ENCODE measurements around the gene ATRIP.

ATRIP gene

DNA sequence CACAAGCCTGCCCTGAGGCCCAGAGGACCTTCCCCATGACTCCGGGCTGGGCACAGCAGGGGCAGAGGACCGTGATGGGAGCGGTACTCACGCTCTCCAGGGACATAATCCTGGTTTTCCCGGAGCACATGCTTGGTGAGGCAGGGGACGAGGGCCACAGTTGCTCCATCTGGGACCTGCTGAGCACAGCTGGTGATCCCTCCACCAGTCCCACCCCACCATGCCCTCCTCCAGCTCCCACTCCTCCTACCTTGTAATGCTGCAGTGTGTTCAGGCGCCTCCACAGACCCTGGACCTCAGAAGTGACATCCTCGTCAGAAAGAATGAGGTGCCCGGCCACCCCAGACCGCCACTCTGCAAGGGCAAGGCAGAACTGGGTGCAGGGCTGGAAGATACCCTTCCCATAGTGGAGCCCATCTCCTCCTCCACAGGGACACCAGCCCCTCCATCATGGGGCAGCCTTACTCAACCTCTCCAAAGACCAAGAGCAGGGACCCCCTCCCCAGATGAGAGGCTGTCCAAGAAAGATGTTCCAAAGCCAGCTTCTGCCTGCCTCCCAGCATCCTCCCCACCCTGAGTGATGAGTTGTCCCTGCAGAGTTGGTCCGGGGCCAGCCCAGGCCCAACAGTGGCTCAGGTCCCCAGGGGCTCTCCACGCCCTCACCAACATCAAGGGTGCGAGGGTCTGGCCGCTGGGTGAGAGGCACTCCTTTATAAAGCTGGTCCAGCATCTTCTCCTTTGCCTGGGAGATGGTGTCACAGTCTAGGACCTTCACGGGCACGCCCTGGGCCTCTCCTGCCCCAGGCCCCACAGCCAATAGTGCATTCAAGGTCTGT lies 36.1 kb upstream of the ATRIP start:
- DNase-seq, result no peak

DNA sequence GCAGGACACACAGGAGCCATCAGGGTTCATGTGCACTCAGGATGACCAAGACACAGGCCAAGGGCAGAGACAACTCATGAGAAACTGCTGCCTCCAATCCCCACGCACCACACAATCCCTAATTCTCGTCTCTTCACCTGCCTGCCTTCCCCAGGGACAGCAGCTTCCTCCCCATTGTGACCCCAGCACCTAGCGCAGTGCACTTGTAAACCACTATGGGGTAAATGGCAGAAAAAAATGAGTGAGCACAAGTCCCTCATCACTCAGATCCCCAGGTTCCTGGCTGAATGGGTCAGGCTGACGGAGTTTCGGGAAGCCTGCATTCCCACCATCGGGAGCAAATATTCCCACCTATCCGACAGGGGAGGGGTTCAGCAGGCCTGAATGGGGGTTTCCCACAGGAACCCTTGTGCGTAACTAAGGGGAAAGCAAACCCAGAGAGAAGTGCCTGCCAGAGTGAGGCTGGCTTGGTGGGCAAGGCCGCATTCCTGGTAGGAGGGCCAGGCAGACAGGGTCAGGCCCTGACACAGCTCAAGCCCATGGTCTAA lies 35.4 kb upstream of the ATRIP start:
- DNase-seq, result no peak

DNA sequence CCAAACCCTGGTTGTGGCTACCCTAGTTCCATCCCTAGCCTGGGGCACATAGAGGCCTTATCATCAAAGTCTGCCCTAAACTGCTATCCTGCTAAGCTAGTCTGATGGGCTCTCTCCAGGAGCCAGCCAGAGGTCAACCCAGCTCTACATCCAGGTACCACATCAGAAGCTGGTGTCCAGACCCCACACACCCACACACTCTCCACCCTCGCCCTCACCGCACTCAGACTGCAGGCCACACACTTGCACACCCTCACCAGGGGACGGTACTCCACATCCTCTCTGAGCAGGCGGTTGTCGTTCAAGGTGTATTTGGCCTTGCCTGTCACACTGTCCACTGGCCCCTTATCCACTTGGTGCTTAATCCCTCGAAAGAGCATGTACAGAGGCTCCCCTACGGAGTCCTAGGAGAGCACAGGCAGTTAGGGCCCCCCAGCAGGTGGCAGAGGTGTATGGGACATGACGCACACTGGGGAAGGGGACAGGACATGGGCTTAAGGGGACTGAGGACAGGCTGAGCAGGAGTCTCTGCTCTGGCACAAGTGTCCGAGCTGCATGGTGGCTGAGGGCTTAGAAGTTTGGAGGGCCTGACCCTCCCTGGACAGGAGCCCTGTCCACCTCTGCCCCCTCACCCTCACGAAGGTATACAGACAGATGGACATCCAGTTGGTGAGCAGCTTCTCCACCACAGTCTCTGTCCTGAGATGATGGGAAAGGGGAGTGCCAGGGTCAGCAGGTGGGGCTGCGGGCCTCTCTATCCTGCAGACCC lies 34.7 kb upstream of the ATRIP start:
- no peak for DNase-seq

GRCh38 chr3:48412375-48413001 lies 34.0 kb upstream of the ATRIP start:
- DNase-seq, result no peak

DNA sequence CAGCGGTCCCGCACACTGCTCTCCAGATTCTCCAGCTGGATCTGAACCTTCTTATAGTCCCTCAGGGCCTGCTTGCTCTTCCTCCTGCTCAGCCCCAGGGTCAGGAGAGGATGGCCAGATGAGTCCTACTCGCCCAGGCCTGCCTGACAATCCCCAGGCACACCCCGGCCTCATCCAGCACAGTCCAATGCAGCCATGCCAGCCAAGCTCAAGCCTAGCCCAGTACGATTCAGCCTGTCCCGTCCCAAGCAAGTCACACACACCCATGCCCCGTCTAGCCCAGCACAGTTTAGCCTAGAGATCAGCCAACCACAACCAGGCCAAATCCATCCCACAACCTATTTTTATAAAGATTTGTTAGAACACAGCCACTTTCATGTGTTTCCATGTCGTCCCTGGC lies 33.5 kb upstream of the ATRIP start:
- no peak for DNase-seq

DNA sequence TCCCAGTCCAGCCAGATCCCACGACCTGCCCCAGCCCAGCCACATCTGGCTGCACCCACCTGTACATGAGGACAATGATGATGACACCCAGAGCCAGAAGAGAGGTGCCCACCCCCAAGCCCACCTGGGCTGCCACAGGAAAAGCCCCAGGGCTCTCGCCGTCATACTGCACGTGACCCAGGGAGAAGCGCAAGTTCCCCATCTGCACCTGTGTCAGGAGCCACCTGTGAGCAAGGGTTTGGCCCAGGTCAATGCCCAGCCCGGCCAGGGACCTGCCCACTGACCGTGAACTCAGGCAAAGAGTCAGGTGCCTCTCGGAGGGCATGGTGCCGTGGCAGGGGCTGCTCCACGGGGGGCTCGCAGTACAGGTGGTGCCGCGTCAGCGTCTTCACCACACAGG lies 32.9 kb upstream of the ATRIP start:
- no peak for DNase-seq

- no peak for DNase-seq
Observed at GRCh38 chr3:48414376-48415250, 31.9 kb upstream of the ATRIP start.

DNA sequence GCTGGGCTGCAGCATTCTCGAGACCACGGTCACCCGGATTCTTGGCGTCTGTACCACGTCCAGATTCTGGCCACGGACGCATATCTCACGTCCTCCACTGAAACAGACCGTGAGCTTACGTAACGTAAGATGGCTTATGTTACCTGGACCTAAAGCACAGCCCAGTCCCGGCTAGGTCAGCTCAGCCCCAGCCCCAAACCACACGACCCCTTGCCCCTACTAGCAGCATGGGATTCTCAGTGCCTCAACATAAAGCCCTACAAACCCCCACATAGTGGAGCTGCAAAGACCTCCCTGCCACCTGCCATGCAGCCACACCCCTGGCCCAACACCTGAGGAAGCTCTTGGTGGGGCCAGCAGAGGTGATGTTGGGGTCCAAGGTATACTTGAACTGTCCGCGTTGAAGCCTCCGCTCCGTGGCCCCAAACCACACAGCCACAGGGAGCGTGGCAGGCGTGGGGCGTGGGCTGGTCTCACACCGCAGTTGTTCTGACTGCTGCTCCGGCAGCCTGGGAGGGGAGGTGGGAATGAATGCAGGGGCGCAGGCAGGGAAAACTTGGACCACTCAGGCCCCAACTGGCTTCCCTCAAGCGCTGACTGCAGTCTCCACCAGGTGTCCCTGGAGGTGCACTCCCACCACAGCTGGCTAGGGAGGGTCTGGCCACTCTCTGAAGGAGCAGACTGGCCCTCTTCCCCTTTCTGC lies 31.1 kb upstream of the ATRIP start:
- DNase-seq, result no peak

DNA sequence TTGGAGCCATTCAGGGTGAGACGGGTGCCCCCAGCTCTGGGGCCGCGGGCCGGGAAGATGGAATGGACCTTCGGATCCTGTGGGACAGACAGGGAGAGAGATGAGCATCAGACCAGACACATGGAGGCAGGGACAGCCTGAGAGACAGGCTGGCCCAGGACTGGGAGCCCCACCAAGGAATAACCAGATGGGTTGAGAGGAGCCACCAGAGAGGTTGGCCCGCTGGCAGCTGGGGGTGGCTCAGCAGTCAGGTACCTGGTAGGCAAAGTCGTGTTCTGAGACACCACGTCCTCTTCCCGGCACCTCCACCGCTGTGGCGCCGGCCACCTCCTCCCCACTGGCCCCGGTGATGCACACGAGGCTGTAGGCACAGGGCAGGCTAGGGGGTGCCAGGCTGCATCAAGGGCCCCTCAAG lies 30.4 kb upstream of the ATRIP start:
- no peak for DNase-seq

GRCh38 chr3:48416546-48416945 lies 30.0 kb upstream of the ATRIP start:
- no peak for DNase-seq

DNA sequence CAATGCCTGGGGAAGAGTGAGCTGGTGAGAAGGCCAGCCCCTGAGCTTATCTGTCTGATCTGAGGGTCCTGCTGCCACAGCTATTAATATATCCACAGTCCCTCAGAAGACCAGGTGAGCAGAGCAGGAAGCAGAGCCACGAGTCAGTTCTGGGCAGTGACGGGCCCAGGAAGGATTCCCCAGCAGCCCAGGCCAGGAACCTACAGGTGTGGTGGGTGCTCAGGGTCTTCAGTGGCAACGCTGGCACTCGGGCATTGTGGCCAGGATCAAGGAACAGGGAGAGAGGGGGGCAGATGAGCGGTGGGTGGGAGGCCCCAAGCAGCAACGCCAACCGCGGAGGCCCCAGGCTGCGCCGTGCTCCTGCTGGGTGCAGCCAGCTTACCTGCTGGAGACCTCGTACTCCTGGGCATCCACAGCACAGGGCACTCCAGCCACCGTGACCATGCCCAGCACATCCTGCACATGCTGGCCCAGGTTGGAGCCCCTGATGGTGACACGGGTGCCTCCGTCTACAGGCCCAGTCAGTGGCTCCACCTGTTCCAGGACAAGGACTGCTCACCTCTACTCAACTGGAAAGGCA lies 28.9 kb upstream of the ATRIP start:
- DNase-seq, result no peak

DNA sequence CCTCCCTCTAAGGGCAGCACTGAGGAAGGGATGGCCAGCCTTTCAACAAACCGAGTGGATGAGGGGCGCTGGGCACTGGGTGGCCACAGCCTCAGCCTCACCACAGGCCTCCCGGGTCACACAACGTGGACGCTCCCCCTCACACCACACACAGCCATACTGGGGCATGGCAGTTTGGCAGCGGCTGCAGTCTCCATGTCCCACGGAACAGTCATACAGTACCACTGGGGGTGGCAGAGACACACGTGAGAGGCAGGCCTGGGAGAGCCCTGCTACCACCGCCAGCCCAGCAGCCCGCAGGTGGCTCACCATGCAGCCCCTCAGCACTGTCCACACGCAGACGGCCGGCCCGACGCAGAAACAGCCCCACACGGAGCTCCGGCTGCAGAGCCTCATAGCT lies 28.4 kb upstream of the ATRIP start:
- no peak for DNase-seq

- no peak for DNase-seq
Observed at GRCh38 chr3:48418651-48419050, 27.9 kb upstream of the ATRIP start.

DNA sequence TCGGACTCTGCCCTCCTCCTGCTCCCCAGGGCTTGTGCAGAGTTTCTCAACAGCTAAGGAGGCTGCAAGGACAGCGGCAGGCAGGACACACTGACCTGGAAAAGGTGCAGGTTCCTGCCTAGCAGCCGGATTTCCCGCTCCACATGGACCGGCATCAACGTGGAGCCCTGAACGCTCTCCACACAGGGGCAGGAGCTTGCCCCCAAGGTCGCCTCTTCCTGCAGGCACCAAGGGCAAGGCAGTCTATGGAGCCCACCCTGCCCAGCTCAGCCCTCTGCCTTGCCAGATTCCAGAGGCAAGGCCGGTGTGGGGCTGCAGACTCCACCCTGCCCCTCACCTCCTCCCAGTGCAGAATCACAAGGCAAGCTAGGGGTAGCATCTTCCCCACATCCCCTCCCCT lies 27.4 kb upstream of the ATRIP start:
- DNase-seq, result no peak

DNA sequence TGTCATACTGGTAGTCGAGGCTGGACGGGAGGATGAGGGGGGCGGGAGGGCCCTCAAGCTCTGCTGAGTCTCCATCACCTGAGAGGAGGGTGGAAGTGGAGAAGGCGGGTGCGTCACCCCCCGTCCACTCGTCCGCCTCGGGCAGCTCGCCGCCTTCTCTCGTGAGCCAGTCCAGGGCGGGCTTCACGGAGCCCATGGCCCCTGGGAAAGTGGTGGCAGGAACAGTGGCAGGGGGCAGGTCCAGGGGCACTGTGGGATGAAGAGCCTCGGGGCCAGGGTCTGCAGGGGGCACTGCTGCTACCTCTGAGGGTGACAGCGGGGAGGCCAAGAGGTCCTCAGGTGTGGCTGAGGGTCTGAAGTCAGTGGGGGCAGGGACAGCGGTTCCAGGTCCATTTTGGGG lies 26.9 kb upstream of the ATRIP start:
- no peak for DNase-seq

GRCh38 chr3:48420561-48420960 lies 26.0 kb upstream of the ATRIP start:
- DNase-seq, result no peak

DNA sequence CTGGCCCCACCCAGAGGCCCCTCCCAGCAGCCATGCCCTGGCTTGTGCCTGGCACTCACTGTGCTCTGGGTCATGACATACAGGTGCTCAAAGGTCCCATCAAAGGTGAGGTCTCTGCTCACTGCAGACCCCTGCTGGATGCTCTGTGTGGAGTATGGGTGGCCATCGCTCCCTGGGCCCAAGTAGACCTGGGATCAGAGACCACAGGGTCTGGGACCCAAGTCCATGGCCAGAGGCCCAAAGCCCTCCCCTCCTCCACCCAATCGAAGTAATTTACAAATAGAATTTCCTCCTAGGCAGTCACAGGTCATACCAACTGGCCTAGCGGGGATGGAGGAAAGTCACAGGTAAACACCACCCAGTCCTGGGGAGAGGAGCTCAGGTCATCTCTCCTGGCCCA lies 24.3 kb upstream of the ATRIP start:
- DNase-seq, result no peak

- DNase-seq, result no peak
Observed at GRCh38 chr3:48422681-48423080, 23.9 kb upstream of the ATRIP start.

- DNase-seq, result no peak
Observed at GRCh38 chr3:48423241-48423882, 23.2 kb upstream of the ATRIP start.

DNA sequence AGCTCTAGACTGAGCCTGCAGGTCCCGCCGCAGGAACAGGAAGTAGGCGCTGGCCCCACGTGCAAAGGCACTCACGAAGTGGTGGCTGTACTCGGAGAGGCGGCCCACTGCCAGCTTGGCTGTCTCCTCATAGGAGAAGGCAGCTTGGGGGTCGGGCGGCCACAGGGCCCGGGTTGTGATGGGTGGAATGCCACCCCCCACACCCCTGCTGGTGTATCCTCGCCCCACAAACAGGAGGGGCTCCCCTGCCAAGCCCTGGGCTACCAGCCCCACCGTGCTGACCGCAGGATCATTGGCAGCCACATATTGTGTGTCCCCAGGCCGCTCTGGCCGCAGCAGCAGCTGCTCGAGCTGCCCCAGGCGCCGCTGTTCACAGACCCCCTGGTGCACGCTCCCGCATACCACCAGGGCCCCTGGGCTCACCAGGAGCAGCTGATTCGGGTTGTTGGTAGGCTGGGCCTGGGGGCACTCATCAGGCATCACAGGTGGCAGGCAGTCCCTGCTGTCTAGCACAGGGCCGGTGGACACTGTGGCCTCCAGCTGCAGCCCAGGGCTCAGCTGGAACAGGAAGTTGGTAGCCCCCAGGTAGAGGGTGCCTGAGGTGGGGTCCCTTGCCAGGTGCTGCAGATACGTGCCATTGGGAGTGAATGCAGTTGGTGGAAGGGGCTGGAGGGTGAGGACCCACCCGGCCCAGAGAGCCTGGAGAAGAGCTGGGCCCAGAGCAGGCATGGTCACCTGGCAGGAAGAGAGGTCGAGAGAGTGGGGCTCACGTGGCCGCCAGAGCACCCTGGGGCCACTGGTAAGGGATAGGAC lies 22.4 kb upstream of the ATRIP start:
- DNase-seq, result no peak
